Memory B cell (primary cell): ENCODE measurements around the gene SFXN5.

Experiments
- ATAC-seq: fragments of 150-1000 bp; cut with Tn5 transposase; 2 replicates; pipeline ENCODE4 v1.10.0; 2021; ENCODE audit warnings: low read depth, mild to moderate bottlenecking, moderate library complexity
- DNase-seq, 2 donors: peaks; one replicate each; pipeline ENCODE4 v3.0.0; 2022; ENCODE audit warnings: low spot score in 2 of 2
- H3K27ac Mint-ChIP-seq: one replicate; pipeline ENCODE4 v1.8.0; 2022; ENCODE audit warnings: mild to moderate bottlenecking, moderate library complexity, mixed read lengths
- H3K27me3 Mint-ChIP-seq: one replicate; pipeline ENCODE4 v1.8.0; 2022; ENCODE audit warnings: mixed read lengths
- H3K36me3 Mint-ChIP-seq: one replicate; pipeline ENCODE4 v1.8.0; 2022; ENCODE audit warnings: mild to moderate bottlenecking, mixed read lengths
- H3K4me1 Mint-ChIP-seq: one replicate; pipeline ENCODE4 v1.8.0; 2022; ENCODE audit warnings: mixed read lengths
- H3K4me3 Mint-ChIP-seq: one replicate; pipeline ENCODE4 v1.8.0; 2022; ENCODE audit warnings: mild to moderate bottlenecking, moderate library complexity, mixed read lengths
- H3K9me3 Mint-ChIP-seq: one replicate; pipeline ENCODE4 v1.8.0; 2022; ENCODE audit warnings: mixed read lengths

Gene SFXN5

GRCh38 chr2:72958542-72959385 is 112.7 kb downstream of the SFXN5 start:
- Mint-ChIP-seq H3K27me3 (no peaks in the 10 kb centered on the region), H3K27ac (no peak overlapping the region), H3K4me1 (no peaks in the 10 kb centered on the region), H3K4me3 (no peak overlapping the region), H3K9me3 (no peaks in the 10 kb centered on the region), H3K36me3 (peaks cover 10% of the 10 kb centered on the region)
- ATAC-seq (no peak), DNase-seq (no peak)

DNA sequence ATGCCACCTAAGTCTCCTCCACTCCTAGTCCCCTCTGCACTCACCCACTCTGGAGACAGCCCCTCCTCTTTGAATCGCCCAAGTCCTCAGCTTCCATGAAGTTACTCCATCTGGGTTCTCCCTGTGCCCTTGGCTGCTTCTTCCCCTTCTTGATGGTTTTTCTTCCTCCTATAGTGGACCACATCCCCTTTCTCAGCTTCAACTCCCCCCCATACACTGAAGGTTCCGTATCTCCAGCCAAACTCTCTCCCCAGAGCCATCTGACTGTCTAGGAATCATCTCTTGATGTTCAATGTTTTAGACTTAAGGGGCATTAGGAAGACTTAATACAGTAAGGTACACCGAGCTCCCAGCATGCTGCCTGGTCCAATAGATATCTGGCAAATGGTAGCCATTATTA is 114.6 kb downstream of the SFXN5 start:
- H3K9me3 Mint-ChIP-seq = no peaks in the 10 kb centered on the region
- no peak overlapping the region for H3K27ac Mint-ChIP-seq
- no peaks in the 10 kb centered on the region for H3K27me3 Mint-ChIP-seq
- no peak for DNase-seq
- no peak overlapping the region for H3K4me3 Mint-ChIP-seq
- no peak for ATAC-seq
- H3K36me3 Mint-ChIP-seq = peaks cover 10% of the 10 kb centered on the region
- no peaks in the 10 kb centered on the region for H3K4me1 Mint-ChIP-seq

DNA sequence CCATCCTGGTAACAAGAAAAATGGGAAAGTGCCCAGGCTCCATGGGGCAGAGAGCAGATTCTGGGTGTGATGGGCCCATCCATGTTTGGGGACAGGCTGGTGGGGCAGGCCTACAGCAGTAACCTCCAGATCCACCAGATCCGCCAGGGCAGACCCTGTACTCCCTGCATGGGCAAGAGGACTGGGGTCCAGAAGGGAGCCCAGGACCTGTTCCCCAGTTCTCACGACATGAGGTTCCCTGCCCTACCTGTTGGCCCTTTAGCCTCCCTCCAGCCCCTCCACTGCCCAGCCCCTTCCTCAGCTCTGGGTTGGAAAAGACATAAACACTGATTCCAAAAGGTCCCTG is 115.5 kb downstream of the SFXN5 start:
- Mint-ChIP-seq H3K4me1 (no peaks in the 10 kb centered on the region), H3K4me3 (no peak overlapping the region), H3K27me3 (no peaks in the 10 kb centered on the region), H3K36me3 (peaks cover 10% of the 10 kb centered on the region), H3K9me3 (no peaks in the 10 kb centered on the region), H3K27ac (no peak overlapping the region)
- DNase-seq = no peak
- ATAC-seq = no peak

DNA sequence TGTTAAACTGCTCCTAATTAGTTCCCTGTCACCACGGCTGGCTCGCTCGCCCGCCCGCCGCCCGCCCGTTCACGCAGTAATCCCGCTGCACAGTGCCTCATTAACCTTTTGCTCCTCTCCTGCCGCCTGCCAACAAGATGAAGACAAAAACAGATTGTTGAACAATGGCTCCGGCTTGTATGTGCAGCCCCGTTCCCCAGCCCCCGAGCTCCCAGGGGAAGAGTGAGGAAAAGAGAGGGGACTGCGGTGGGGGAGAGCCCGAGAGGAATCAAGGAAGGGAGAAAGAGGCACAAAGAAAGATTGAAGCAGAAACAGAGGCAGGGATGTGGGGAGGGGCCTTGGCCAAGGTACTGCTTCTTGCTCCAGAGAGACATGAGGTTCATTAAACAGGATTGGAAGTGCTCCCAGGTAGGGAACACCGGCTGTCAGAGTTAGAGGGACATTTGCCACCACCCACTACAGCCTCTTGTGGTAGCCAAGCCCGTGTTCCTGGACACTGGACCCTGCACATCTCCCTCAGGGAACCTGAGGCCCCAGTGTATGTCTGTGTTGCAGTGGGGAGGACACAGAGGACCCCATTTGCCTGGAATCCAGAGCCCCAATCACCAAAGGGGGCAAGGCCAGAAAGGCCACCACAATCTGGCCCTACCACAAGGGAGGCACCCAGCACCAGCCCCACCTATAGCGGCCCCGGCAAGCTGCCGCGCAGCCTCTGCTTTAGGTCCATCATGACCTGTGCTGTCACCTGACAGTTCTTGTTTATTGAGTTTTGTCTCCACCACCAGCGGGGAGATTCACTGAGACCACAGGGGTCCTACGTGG is 116.1 kb downstream of the SFXN5 start:
- Mint-ChIP-seq H3K9me3 (no peaks in the 10 kb centered on the region), H3K36me3 (peaks cover 7% of the 10 kb centered on the region), H3K4me3 (no peak overlapping the region), H3K4me1 (no peaks in the 10 kb centered on the region), H3K27me3 (no peaks in the 10 kb centered on the region), H3K27ac (peak overlapping the region; percentile 62)
- DNase-seq (no peak), ATAC-seq (no peak)

DNA sequence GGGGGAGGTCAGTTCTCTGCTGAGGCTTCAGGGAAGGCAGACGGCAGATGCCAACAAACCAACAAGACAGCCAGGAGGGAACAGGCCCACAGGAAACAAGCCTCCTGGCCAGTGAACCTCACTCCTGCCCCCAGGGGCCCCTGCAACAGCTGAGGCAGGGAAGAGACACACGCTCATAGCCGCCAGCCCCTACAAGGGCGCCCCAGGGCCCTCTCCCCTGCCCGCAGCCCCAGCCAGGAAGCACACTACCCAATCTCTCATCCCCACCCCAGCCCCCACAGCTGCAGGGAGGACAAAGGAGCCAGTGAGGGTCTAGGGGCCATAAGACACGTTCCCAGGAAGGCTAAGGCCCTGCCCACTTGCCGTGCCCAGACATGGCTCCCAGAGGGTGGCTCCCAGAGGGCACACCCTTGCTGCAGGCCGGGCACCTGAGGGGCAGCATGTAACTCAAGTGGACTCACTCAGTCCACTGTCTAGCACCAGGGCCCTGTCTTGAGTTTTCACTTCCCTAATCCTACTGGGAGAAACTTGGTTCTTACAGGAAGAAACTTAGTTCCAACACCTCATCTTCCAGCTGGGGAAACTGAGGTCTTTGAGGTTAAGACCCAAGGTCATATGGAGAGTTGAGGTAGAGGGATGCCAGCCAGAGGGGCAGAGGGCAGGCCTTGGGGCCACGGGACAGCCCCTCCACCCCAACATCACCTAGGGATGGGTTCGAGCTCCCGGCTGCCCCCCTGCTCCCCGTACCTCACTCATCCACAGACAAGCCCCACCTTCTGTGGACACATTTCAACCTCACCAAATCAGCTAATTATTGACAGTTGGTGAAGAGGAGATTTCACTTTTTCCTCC is 116.9 kb downstream of the SFXN5 start:
- Mint-ChIP-seq H3K36me3 (peaks cover 7% of the 10 kb centered on the region), H3K4me1 (no peaks in the 10 kb centered on the region), H3K27me3 (peaks cover 1% of the 10 kb centered on the region), H3K4me3 (no peak overlapping the region), H3K9me3 (no peaks in the 10 kb centered on the region), H3K27ac (peak overlapping the region; percentile 62)
- ATAC-seq = no peak
- no peak for DNase-seq

DNA sequence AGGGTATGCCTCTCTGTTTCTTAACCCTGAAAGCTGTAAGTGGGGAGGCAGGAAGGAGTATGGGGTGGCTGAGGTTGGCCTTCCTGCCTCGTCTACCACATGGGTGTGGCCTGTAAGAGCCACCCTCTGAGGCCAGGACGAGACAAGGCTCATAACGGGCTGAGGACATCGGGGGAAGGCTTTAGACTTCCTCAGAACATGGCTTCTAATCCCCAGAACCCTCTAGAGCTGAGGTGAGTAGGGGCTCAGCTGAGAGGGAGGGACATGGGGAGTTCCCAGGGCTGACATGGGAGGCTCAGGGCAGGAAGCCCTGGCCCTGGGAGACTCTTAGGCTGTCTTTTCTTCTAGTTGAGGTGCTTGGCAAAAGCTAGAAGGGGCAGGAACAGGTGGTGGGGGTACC is 117.5 kb downstream of the SFXN5 start:
- H3K36me3 Mint-ChIP-seq = peaks cover 7% of the 10 kb centered on the region
- H3K4me1 Mint-ChIP-seq = no peaks in the 10 kb centered on the region
- no peak overlapping the region for H3K27ac Mint-ChIP-seq
- no peak for ATAC-seq
- H3K9me3 Mint-ChIP-seq = no peaks in the 10 kb centered on the region
- no peak for DNase-seq
- no peak overlapping the region for H3K4me3 Mint-ChIP-seq
- H3K27me3 Mint-ChIP-seq = peaks cover 2% of the 10 kb centered on the region

DNA sequence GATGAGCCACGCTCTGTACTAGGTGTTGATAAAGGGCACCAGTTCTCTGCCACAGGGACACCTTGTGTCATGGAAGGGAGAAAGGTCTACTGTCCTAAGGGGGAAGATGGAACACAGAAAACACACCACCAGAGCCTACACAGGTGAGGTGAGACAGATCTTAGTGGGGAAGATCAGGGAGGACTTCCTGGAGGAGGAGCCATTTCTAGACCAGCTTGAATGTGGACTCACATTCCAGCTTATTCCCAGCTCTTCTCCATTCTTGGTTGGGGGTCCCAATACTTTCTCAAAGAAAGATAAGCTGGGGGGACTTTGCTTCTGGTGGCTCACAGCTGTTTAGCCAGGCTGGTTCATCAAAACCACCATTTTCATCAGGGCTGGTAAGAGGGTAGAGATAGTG is 118.0 kb downstream of the SFXN5 start:
- no peak overlapping the region for H3K4me3 Mint-ChIP-seq

GRCh38 chr2:72952961-72953360 is 118.6 kb downstream of the SFXN5 start:
- ATAC-seq (no peak), DNase-seq (no peak)
- Mint-ChIP-seq H3K4me3 (no peak overlapping the region), H3K4me1 (no peaks in the 10 kb centered on the region), H3K27ac (no peak overlapping the region), H3K9me3 (no peaks in the 10 kb centered on the region), H3K36me3 (peaks cover 7% of the 10 kb centered on the region), H3K27me3 (peaks cover 2% of the 10 kb centered on the region)

More for the DNA sequence above, 118.0 kb downstream of the SFXN5 start:
- Mint-ChIP-seq H3K36me3 (peaks cover 7% of the 10 kb centered on the region), H3K4me1 (no peaks in the 10 kb centered on the region), H3K27ac (no peak overlapping the region), H3K27me3 (peaks cover 2% of the 10 kb centered on the region), H3K9me3 (no peaks in the 10 kb centered on the region)
- ATAC-seq (no peak), DNase-seq (no peak)

DNA sequence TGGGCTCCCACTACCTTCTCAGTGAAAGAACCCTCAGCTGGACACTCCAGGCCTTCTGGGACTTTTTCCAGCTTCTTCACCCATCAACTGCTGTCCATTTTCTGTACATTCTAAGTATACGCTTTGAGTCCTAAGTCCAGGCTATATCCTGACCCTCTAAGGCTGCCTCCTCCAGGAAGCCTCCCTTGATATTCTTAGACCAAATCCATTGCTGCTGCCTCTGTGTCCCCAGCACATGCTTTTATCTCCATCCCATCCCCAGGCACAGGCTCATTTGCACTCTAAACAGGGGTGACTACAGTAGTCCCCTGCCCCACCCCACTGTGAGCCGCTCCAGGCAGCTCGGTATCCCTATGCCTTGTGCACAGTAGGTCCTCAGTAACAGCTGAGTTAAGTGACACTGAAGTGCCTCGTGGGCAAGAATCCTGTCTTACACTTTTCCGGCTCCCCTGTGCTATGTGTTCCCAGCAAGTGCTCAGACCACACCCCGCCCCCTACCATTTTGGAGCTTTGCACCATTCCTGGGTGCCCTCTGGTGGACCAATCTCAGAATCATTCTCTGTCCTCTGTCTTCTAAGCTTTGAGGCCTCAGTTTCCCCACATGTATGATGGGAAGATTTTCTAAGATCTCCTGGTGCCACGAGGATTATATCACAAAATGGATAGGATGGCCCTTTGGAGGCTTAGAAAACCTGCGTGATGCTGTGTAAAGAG is 119.2 kb downstream of the SFXN5 start:
- peaks cover 7% of the 10 kb centered on the region for H3K36me3 Mint-ChIP-seq
- no peaks in the 10 kb centered on the region for H3K9me3 Mint-ChIP-seq
- no peaks in the 10 kb centered on the region for H3K4me1 Mint-ChIP-seq
- no peak overlapping the region for H3K4me3 Mint-ChIP-seq
- ATAC-seq = no peak
- no peak overlapping the region for H3K27ac Mint-ChIP-seq
- no peak for DNase-seq
- H3K27me3 Mint-ChIP-seq = peaks cover 2% of the 10 kb centered on the region

- no peaks in the 10 kb centered on the region for H3K9me3 Mint-ChIP-seq
- no peak for ATAC-seq
- peaks cover 2% of the 10 kb centered on the region for H3K36me3 Mint-ChIP-seq
- peaks cover 2% of the 10 kb centered on the region for H3K27me3 Mint-ChIP-seq
- no peak for DNase-seq
- H3K27ac Mint-ChIP-seq = no peak overlapping the region
- no peaks in the 10 kb centered on the region for H3K4me1 Mint-ChIP-seq
- H3K4me3 Mint-ChIP-seq = no peak overlapping the region
Observed at GRCh38 chr2:72951303-72952095, 120.0 kb downstream of the SFXN5 start.

DNA sequence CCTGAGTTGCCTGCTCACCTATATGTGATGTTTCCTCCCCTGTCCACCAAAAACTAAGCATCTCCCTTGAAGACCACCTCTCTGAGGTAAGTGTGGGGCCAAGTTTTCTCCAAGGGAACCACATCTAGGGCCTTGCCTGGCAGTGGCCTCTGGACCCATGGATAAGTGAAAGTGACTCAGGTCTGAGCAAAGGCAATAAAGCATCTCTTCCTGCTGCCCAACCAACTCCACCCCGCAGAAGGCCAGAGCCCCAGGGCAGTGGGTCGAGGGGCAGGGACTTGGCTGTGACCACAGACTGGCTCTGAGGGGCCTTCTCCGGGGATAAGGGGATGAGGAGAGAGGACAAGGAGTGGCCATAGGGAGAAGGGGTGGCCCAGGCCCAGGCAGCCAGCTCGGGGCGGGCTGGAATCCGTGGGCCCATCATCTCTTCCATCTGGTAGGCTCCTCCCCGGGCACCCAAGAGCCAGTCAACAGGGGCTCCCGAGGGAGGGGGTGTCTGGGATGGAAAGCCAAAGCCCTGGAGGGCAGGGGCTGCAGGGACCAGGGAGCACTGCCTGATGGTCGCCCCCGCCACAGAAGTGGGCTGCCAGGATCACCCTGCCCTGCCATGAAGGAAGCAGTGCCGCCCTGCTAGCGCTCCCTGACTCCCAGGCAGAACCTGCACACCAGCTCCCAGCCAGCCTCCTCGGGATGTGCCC is 120.8 kb downstream of the SFXN5 start:
- Mint-ChIP-seq H3K4me1 (no peaks in the 10 kb centered on the region), H3K27me3 (peaks cover 2% of the 10 kb centered on the region), H3K4me3 (no peak overlapping the region), H3K9me3 (no peaks in the 10 kb centered on the region), H3K36me3 (peaks cover 2% of the 10 kb centered on the region), H3K27ac (no peak overlapping the region)
- ATAC-seq (no peak), DNase-seq (no peak)

- no peak overlapping the region for H3K4me3 Mint-ChIP-seq
- peaks cover 2% of the 10 kb centered on the region for H3K27me3 Mint-ChIP-seq
- no peak overlapping the region for H3K27ac Mint-ChIP-seq
- H3K36me3 Mint-ChIP-seq = peaks cover 5% of the 10 kb centered on the region
- H3K9me3 Mint-ChIP-seq = no peaks in the 10 kb centered on the region
- no peaks in the 10 kb centered on the region for H3K4me1 Mint-ChIP-seq
- DNase-seq = no peak
- ATAC-seq = no peak
Observed at GRCh38 chr2:72949642-72950041, 121.9 kb downstream of the SFXN5 start.
